Loucy (cell line): ENCODE data around the gene VHLL.

Experiments used
- H2AFZ ChIP-seq: fragments of 200-600 bp; sonication (generic); 2 replicates; pipeline ENCODE4 v1.6.0; 2016; ENCODE audit warnings: antibody characterized with exemption, mild to moderate bottlenecking, low read length, moderate library complexity
- H3F3A ChIP-seq: fragments of 200-600 bp; 2 replicates; pipeline ENCODE4 v1.6.0; 2016; ENCODE audit warnings: antibody characterized with exemption, low read depth, mild to moderate bottlenecking
- H3K27me3 ChIP-seq: fragments of 200-600 bp; sonication (generic); 2 replicates; pipeline ENCODE4 v1.6.1; 2014; ENCODE audit warnings: low read length, mild to moderate bottlenecking; ENCODE audit not compliant: insufficient read depth, poor library complexity, severe bottlenecking
- H3K36me3 ChIP-seq: fragments of 200-600 bp; sonication (generic); 2 replicates; pipeline ENCODE4 v1.6.1; 2016; ENCODE audit warnings: low read length; ENCODE audit not compliant: insufficient read depth
- H3K4me1 ChIP-seq: fragments of 200-600 bp; sonication (generic); 2 replicates; pipeline ENCODE4 v1.5.1; 2014; ENCODE audit warnings: low read length, mild to moderate bottlenecking; ENCODE audit not compliant: insufficient read depth, poor library complexity, severe bottlenecking
- H3K4me2 ChIP-seq: fragments of 200-600 bp; sonication (generic); 2 replicates; pipeline ENCODE4 v1.6.0; 2014; ENCODE audit warnings: antibody characterized with exemption, low read length, low read depth, mild to moderate bottlenecking; ENCODE audit not compliant: poor library complexity, severe bottlenecking
- H3K4me3 ChIP-seq: fragments of 200-600 bp; sonication (generic); 2 replicates; pipeline ENCODE4 v1.5.1; 2014; ENCODE audit warnings: low read length, mild to moderate bottlenecking, mixed read lengths; ENCODE audit not compliant: poor library complexity, severe bottlenecking
- H3K79me2 ChIP-seq: fragments of 200-600 bp; sonication (generic); 2 replicates; pipeline ENCODE4 v1.6.1; 2014; ENCODE audit warnings: low read length; ENCODE audit not compliant: insufficient read depth
- H3K9ac ChIP-seq: fragments of 200-600 bp; sonication (generic); 2 replicates; pipeline ENCODE4 v1.6.0; 2014; ENCODE audit warnings: mild to moderate bottlenecking, low read depth, low read length, moderate library complexity; ENCODE audit not compliant: poor library complexity, severe bottlenecking
- H3K9me2 ChIP-seq: fragments of 200-600 bp; sonication (generic); replicated peaks from 2 replicates; pipeline ENCODE4 v1.6.1; 2016; ENCODE audit warnings: low read depth, low read length, mixed read lengths
- H3K9me3 ChIP-seq: fragments of 200-600 bp; sonication (generic); 2 replicates; pipeline ENCODE4 v1.6.1; 2014; ENCODE audit warnings: mild to moderate bottlenecking, antibody characterized with exemption, low read length, low read depth; ENCODE audit not compliant: insufficient read depth
- H4K20me1 ChIP-seq: fragments of 200-600 bp; sonication (generic); 2 replicates; pipeline ENCODE4 v1.6.0; 2014; ENCODE audit warnings: antibody characterized with exemption, low read length, mild to moderate bottlenecking; ENCODE audit not compliant: insufficient read depth, poor library complexity, severe bottlenecking
- CTCF ChIP-seq: fragments of 200-600 bp; sonication (generic); conservative IDR thresholded peaks from 2 replicates; pipeline ENCODE4 v1.5.1; 2014; ENCODE audit warnings: mild to moderate bottlenecking, antibody characterized with exemption, low read length
- EZH2phosphoT487 ChIP-seq: fragments of 200-600 bp; IDR thresholded peaks from 2 replicates; pipeline ENCODE4 v1.6.1; 2018; ENCODE audit warnings: antibody characterized with exemption, mild to moderate bottlenecking, moderate library complexity, borderline replicate concordance

VHLL gene

GRCh38 chr1:156344409-156344808, 45.3 kb upstream of the VHLL start:
- H2AFZ ChIP-seq = no peak overlapping the region
- no peaks in the 10 kb centered on the region for H3K9me2 ChIP-seq
- no peaks in the 10 kb centered on the region for H3K79me2 ChIP-seq
- TF ChIP-seq CTCF (no peak), EZH2phosphoT487 (no peak)
- H3K4me3 ChIP-seq = no peak overlapping the region
- no peaks in the 10 kb centered on the region for H3K27me3 ChIP-seq
- no peaks in the 10 kb centered on the region for H3K4me1 ChIP-seq
- H3K36me3 ChIP-seq = no peaks in the 10 kb centered on the region
- H3K9ac ChIP-seq = no peak overlapping the region
- no peaks in the 10 kb centered on the region for H4K20me1 ChIP-seq
- H3K4me2 ChIP-seq = no peak overlapping the region
- no peaks in the 10 kb centered on the region for H3F3A ChIP-seq
- H3K9me3 ChIP-seq = no peaks in the 10 kb centered on the region

- H3K4me2 ChIP-seq = no peak overlapping the region
- H4K20me1 ChIP-seq = peaks cover 4% of the 10 kb centered on the region
- H3K9ac ChIP-seq = no peak overlapping the region
- no peaks in the 10 kb centered on the region for H3K9me2 ChIP-seq
- H3K4me3 ChIP-seq = no peak overlapping the region
- TF ChIP-seq CTCF (no peak), EZH2phosphoT487 (no peak)
- H3K79me2 ChIP-seq = peaks cover 7% of the 10 kb centered on the region
- H3K4me1 ChIP-seq = no peaks in the 10 kb centered on the region
- no peaks in the 10 kb centered on the region for H3K27me3 ChIP-seq
- H3F3A ChIP-seq = no peaks in the 10 kb centered on the region
- H3K9me3 ChIP-seq = no peaks in the 10 kb centered on the region
- H3K36me3 ChIP-seq = no peaks in the 10 kb centered on the region
- no peak overlapping the region for H2AFZ ChIP-seq
These were observed 43.3 kb upstream of the VHLL start for GRCh38 chr1:156342166-156342955.

- no peaks in the 10 kb centered on the region for H3K9me3 ChIP-seq
- peak within 1 kb of the TSS; percentile 82 for H3K4me2 ChIP-seq
- H3K4me3 ChIP-seq = peak within 1 kb of the TSS; percentile 96
- H4K20me1 ChIP-seq = peaks cover 43% of the 10 kb centered on the region
- no peaks in the 10 kb centered on the region for H3K9me2 ChIP-seq
- H3K36me3 ChIP-seq = peaks cover 21% of the 10 kb centered on the region; the same call in 1 of the 2 replicates
- H3K4me1 ChIP-seq = peaks cover 24% of the 10 kb centered on the region
- H3K9ac ChIP-seq = peak within 1 kb of the TSS; percentile 91
- H3K27me3 ChIP-seq = no peaks in the 10 kb centered on the region
- peaks cover 47% of the 10 kb centered on the region for H3K79me2 ChIP-seq
- peak within 1 kb of the TSS; percentile 96 for H2AFZ ChIP-seq
- TF ChIP-seq EZH2phosphoT487 = no peak
- TF ChIP-seq CTCF = no peak
- no peaks in the 10 kb centered on the region for H3F3A ChIP-seq
These were observed 39.3 kb upstream of the VHLL start, which contains the start of the genes CCT3 and TSACC for GRCh38 chr1:156338180-156338976. Gene CCT3 (minus strand): TSS chr1:156338292. CDS start chr1:156338184, 108 bp downstream. Gene TSACC (plus strand): TSS chr1:156338526. CDS start chr1:156339758, 1,232 bp downstream.
